Ectodermal cell (in vitro differentiated cells): ENCODE results near the gene ARL4C.

Experiments used
- H3K27ac ChIP-seq: 2 replicates; pipeline ENCODE4 v1.7.0; 2013; ENCODE audit warnings: mild to moderate bottlenecking, low read depth, low read length; ENCODE audit not compliant: insufficient read depth, poor library complexity, severe bottlenecking
- H3K27me3 ChIP-seq: 2 replicates; pipeline ENCODE4 v1.7.0; 2013; ENCODE audit warnings: mild to moderate bottlenecking, low read length; ENCODE audit not compliant: insufficient read depth, control insufficient read depth, poor library complexity, severe bottlenecking
- H3K36me3 ChIP-seq: one replicate; pipeline ENCODE4 v1.7.0; 2013; ENCODE audit warnings: low read length; ENCODE audit not compliant: control insufficient read depth, insufficient read depth
- H3K4me1 ChIP-seq: one replicate; pipeline ENCODE4 v1.7.0; 2013; ENCODE audit warnings: low read length; ENCODE audit not compliant: control insufficient read depth, insufficient read depth
- H3K4me3 ChIP-seq: 2 replicates; pipeline ENCODE4 v1.7.0; 2013; ENCODE audit warnings: low read depth, low read length, control low read depth; ENCODE audit not compliant: insufficient read depth
- H3K9me3 ChIP-seq: 2 replicates; pipeline ENCODE4 v1.7.0; 2013; ENCODE audit warnings: mild to moderate bottlenecking, low read length, moderate library complexity; ENCODE audit not compliant: control insufficient read depth
- WGBS, 2 experiments: methylation state at CpG; one replicate each; pipeline ENCODE4 v1.1.7; 2013; ENCODE audit warnings: missing lambda C conversion rate in 2 of 2; 5-methylcytosine and 5-hydroxymethylcytosine counted together

ARL4C gene

GRCh38 chr2:234500394-234501006 is 3.6 kb upstream of the ARL4C start:
- Histone ChIP-seq H3K36me3 (no peaks in the 10 kb centered on the region), H3K4me1 (peaks cover 13% of the 10 kb centered on the region), H3K27me3 (no peaks in the 10 kb centered on the region), H3K27ac (no peak overlapping the region), H3K4me3 (no peak overlapping the region), H3K9me3 (no peaks in the 10 kb centered on the region)
- WGBS, 2 experiments, result 58 to 59% methylated on average over 9 of the region's 9 CpGs

GRCh38 chr2:234497594-234498235 is 834 bp upstream of the ARL4C start:
- Histone ChIP-seq H3K27ac (peak overlapping the region; percentile 88), H3K4me3 (peak overlapping the region; percentile 50), H3K9me3 (no peaks in the 10 kb centered on the region), H3K4me1 (peaks cover 6% of the 10 kb centered on the region), H3K36me3 (peaks cover 3% of the 10 kb centered on the region), H3K27me3 (no peaks in the 10 kb centered on the region)
- 38 to 40% methylated on average over 37 of the region's 37 CpGs for WGBS, 2 experiments

GRCh38 chr2:234496055-234496834 is 636 bp downstream of the ARL4C start:
- no peaks in the 10 kb centered on the region for H3K27me3 ChIP-seq
- 0% methylated on average over 89 of the region's 89 CpGs for WGBS, 2 experiments
- peaks cover 16% of the 10 kb centered on the region for H3K4me1 ChIP-seq
- no peak overlapping the region for H3K27ac ChIP-seq
- H3K9me3 ChIP-seq, result no peaks in the 10 kb centered on the region
- H3K36me3 ChIP-seq, result peaks cover 3% of the 10 kb centered on the region
- H3K4me3 ChIP-seq, result peak overlapping the region; percentile 80

- peak overlapping the region; percentile 11 for H3K27ac ChIP-seq
- 0% methylated on average over 40 of the region's 40 CpGs for WGBS, 2 experiments
These were observed 1.4 kb downstream of the ARL4C start for GRCh38 chr2:234495251-234496054.

GRCh38 chr2:234494361-234495250 is 2.3 kb downstream of the ARL4C start:
- Histone ChIP-seq H3K4me1 (peaks cover 19% of the 10 kb centered on the region), H3K9me3 (no peaks in the 10 kb centered on the region), H3K4me3 (peak overlapping the region; percentile 80), H3K27ac (peak overlapping the region; percentile 27), H3K27me3 (no peaks in the 10 kb centered on the region), H3K36me3 (peaks cover 3% of the 10 kb centered on the region)
- 11 to 16% methylated on average over 5 to 8 of the region's 9 CpGs for WGBS, 2 experiments

More at GRCh38 chr2:234495251-234496054, 1.4 kb downstream of the ARL4C start:
- H3K4me1 ChIP-seq, result peaks cover 19% of the 10 kb centered on the region
- H3K27me3 ChIP-seq, result no peaks in the 10 kb centered on the region
- H3K4me3 ChIP-seq, result peak overlapping the region; percentile 80
- no peaks in the 10 kb centered on the region for H3K9me3 ChIP-seq
- H3K36me3 ChIP-seq, result peaks cover 3% of the 10 kb centered on the region

- Histone ChIP-seq H3K36me3 (peaks cover 5% of the 10 kb centered on the region), H3K4me3 (peak overlapping the region; percentile 80), H3K27ac (no peak overlapping the region), H3K4me1 (peaks cover 19% of the 10 kb centered on the region), H3K9me3 (no peaks in the 10 kb centered on the region), H3K27me3 (no peaks in the 10 kb centered on the region)
- WGBS, 2 experiments, result 79 to 85% methylated on average over 4 of the region's 4 CpGs
These were observed 3.1 kb downstream of the ARL4C start for GRCh38 chr2:234493796-234494195.

GRCh38 chr2:234492717-234493485 is 4.0 kb downstream of the ARL4C start:
- 61 to 67% methylated on average over 10 of the region's 10 CpGs for WGBS, 2 experiments
- Histone ChIP-seq H3K9me3 (no peaks in the 10 kb centered on the region), H3K36me3 (peaks cover 9% of the 10 kb centered on the region), H3K27ac (no peak overlapping the region), H3K4me1 (peaks cover 16% of the 10 kb centered on the region), H3K4me3 (peak overlapping the region; percentile 80), H3K27me3 (no peaks in the 10 kb centered on the region)

- 91 to 95% methylated on average over 5 of the region's 5 CpGs for WGBS, 2 experiments
- H3K9me3 ChIP-seq, result no peaks in the 10 kb centered on the region
These were observed 5.0 kb downstream of the ARL4C start for GRCh38 chr2:234491897-234492296.

GRCh38 chr2:234491281-234491680 is 5.6 kb downstream of the ARL4C start:
- Histone ChIP-seq H3K4me3 (no peak overlapping the region), H3K36me3 (peaks cover 9% of the 10 kb centered on the region), H3K9me3 (no peaks in the 10 kb centered on the region), H3K4me1 (peaks cover 12% of the 10 kb centered on the region), H3K27me3 (no peaks in the 10 kb centered on the region), H3K27ac (no peak overlapping the region)
- WGBS, 2 experiments, result 91 to 95% methylated on average over 3 to 4 of the region's 4 CpGs

More at GRCh38 chr2:234491897-234492296, 5.0 kb downstream of the ARL4C start:
- peaks cover 12% of the 10 kb centered on the region for H3K4me1 ChIP-seq
- no peak overlapping the region for H3K27ac ChIP-seq
- no peaks in the 10 kb centered on the region for H3K27me3 ChIP-seq
- H3K4me3 ChIP-seq, result peak overlapping the region; percentile 80
- H3K36me3 ChIP-seq, result peaks cover 9% of the 10 kb centered on the region
